DOHH2 (cell line): Measurements from ENCODE around the gene RRAS.

Experiments
- H3F3A ChIP-seq: fragments of 200-600 bp; sonication (generic), shearing (Covaris generic); 2 replicates; pipeline ENCODE4 v1.6.0; 2016; ENCODE audit warnings: antibody characterized with exemption, mild to moderate bottlenecking; ENCODE audit not compliant: control insufficient read depth, insufficient read depth
- H3K27ac ChIP-seq: fragments of 200-600 bp; sonication (generic); 2 replicates; pipeline ENCODE4 v1.5.1; 2014; ENCODE audit warnings: low read depth, mild to moderate bottlenecking, low read length, moderate library complexity
- H3K27me3 ChIP-seq: fragments of 200-600 bp; sonication (generic); 2 replicates; pipeline ENCODE4 v1.6.1; 2014; ENCODE audit warnings: mild to moderate bottlenecking, low read length, mixed read lengths; ENCODE audit not compliant: control insufficient read depth
- H3K36me3 ChIP-seq: fragments of 200-600 bp; sonication (generic); 2 replicates; pipeline ENCODE4 v1.6.1; 2014; ENCODE audit warnings: mild to moderate bottlenecking, low read length, moderate library complexity, mixed read lengths; ENCODE audit not compliant: control insufficient read depth
- H3K4me1 ChIP-seq: fragments of 200-600 bp; sonication (generic); 2 replicates; pipeline ENCODE4 v1.6.1; 2014; ENCODE audit warnings: mild to moderate bottlenecking, low read length, mixed read lengths; ENCODE audit not compliant: control insufficient read depth
- H3K4me2 ChIP-seq: fragments of 200-600 bp; sonication (generic); 2 replicates; pipeline ENCODE4 v1.6.0; 2014; ENCODE audit warnings: mild to moderate bottlenecking, low read length, moderate library complexity
- H3K4me3 ChIP-seq: fragments of 200-600 bp; sonication (generic); 2 replicates; pipeline ENCODE4 v1.5.1; 2014; ENCODE audit warnings: mild to moderate bottlenecking, low read length, mixed read lengths
- H3K79me2 ChIP-seq: fragments of 200-600 bp; sonication (generic); 2 replicates; pipeline ENCODE4 v1.6.1; 2014; ENCODE audit warnings: mild to moderate bottlenecking, low read length, mixed read lengths; ENCODE audit not compliant: control insufficient read depth
- H3K9me2 ChIP-seq: fragments of 200-600 bp; sonication (generic); replicated peaks from 2 replicates; pipeline ENCODE4 v1.6.1; 2014; ENCODE audit warnings: mild to moderate bottlenecking, low read length, mixed read lengths; ENCODE audit not compliant: control insufficient read depth
- H3K9me3 ChIP-seq: fragments of 200-600 bp; sonication (generic); 2 replicates; pipeline ENCODE4 v1.6.1; 2014; ENCODE audit warnings: antibody characterized with exemption, low read length, mixed read lengths; ENCODE audit not compliant: control insufficient read depth, insufficient read depth
- H4K20me1 ChIP-seq: fragments of 200-600 bp; sonication (generic); 2 replicates; pipeline ENCODE4 v1.6.0; 2014; ENCODE audit warnings: low read depth, mild to moderate bottlenecking, antibody characterized with exemption, low read length, moderate library complexity; ENCODE audit not compliant: control insufficient read depth, insufficient read depth
- CTCF ChIP-seq: fragments of 200-600 bp; sonication (generic); IDR thresholded peaks from one replicate; pipeline ENCODE4 v1.5.1; 2014; ENCODE audit warnings: antibody characterized with exemption, mild to moderate bottlenecking, low read depth, low read length; ENCODE audit not compliant: poor library complexity, severe bottlenecking
- EZH2phosphoT487 ChIP-seq: fragments of 200-600 bp; sonication (generic); IDR thresholded peaks from 2 replicates; pipeline ENCODE4 v1.6.1; 2017; ENCODE audit warnings: borderline replicate concordance, mild to moderate bottlenecking, antibody characterized with exemption, low read length, moderate library complexity, mixed read lengths

Gene RRAS

GRCh38 chr19:49645995-49646394, 6.1 kb upstream of the RRAS start:
- peaks cover 73% of the 10 kb centered on the region for H3K79me2 ChIP-seq
- no peak overlapping the region for H3K4me3 ChIP-seq
- H3K36me3 ChIP-seq: peaks cover 64% of the 10 kb centered on the region
- no peaks in the 10 kb centered on the region for H3K9me3 ChIP-seq
- peaks cover 2% of the 10 kb centered on the region for H3F3A ChIP-seq
- H3K27me3 ChIP-seq: no peaks in the 10 kb centered on the region; the same call in 1 of the 2 replicates
- no peaks in the 10 kb centered on the region for H3K9me2 ChIP-seq
- no peaks in the 10 kb centered on the region for H4K20me1 ChIP-seq
- H3K4me1 ChIP-seq: peaks cover 12% of the 10 kb centered on the region
- no peak for TF ChIP-seq EZH2phosphoT487
- TF ChIP-seq CTCF: no peak
- H3K4me2 ChIP-seq: no peak overlapping the region
- H3K27ac ChIP-seq: no peak overlapping the region

- TF ChIP-seq EZH2phosphoT487: no peak
- no peak for TF ChIP-seq CTCF
- no peaks in the 10 kb centered on the region for H3K9me3 ChIP-seq
- no peaks in the 10 kb centered on the region for H3K9me2 ChIP-seq
- H3K79me2 ChIP-seq: peaks cover 76% of the 10 kb centered on the region
- no peaks in the 10 kb centered on the region for H4K20me1 ChIP-seq
- no peak overlapping the region for H3K4me2 ChIP-seq
- H3K36me3 ChIP-seq: peaks cover 67% of the 10 kb centered on the region
- H3K4me3 ChIP-seq: no peak overlapping the region
- no peak overlapping the region for H3K27ac ChIP-seq
- H3K4me1 ChIP-seq: peaks cover 12% of the 10 kb centered on the region
- no peaks in the 10 kb centered on the region; the same call in 1 of the 2 replicates for H3K27me3 ChIP-seq
- H3F3A ChIP-seq: peaks cover 6% of the 10 kb centered on the region
Measured at GRCh38 chr19:49645592-49645991, 5.6 kb upstream of the RRAS start.

GRCh38 chr19:49643466-49643865, 3.5 kb upstream of the RRAS start:
- Histone ChIP-seq H3K9me3 (no peaks in the 10 kb centered on the region), H4K20me1 (no peaks in the 10 kb centered on the region), H3K9me2 (no peaks in the 10 kb centered on the region), H3K4me1 (peaks cover 22% of the 10 kb centered on the region), H3K79me2 (peaks cover 62% of the 10 kb centered on the region), H3K27me3 (peaks cover 5% of the 10 kb centered on the region), H3K36me3 (peaks cover 50% of the 10 kb centered on the region), H3K27ac (no peak overlapping the region), H3K4me2 (peak overlapping the region; percentile 89), H3F3A (peaks cover 6% of the 10 kb centered on the region), H3K4me3 (peak overlapping the region; percentile 95)
- TF ChIP-seq CTCF (no peak), EZH2phosphoT487 (no peak)
